Measurements from ENCODE around the gene GIN1. TPM values are rescaled to one million over a fixed set of nuclear protein-coding genes. Genes with fewer than 3 reads are reported as not detected.

GIN1 gene
- total and polyA plus RNA-seq, 9 of the 15 experiments (the other 6 are each of a cell fraction or from before 2014, with no cell fraction given): 2.4 to 9.8 (median 7.8) TPM

DNA sequence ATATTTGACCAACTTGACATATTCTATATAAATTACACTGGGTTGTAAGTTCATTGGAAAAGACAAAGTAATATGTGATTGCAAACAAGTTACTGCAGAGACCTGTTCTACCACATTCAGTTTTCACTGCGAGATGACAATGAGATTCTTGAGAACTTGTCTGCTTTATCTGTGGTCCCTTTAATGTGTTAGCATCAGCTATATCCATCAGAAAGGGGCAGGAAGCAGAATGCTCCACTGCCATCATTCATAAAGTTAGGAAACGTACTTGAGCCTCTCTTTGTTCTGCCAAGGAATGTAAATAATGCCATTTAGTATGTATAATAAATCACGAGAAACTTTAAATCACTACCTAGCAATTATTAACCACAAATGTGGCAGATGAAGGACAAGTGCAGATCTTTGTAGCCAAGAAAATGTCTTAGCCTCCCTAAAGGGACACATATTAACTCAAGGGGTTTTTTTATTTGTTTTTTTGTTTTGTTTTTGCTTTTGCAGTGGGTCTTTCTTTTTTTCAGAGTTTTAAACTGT lies 59.4 kb downstream of the GIN1 start:
- ChIA-PET POLR2A (no interaction called here), CTCF (ENCODE audit: low intra/inter-chr PET ratio) (no interaction called here)
- H2AFZ ChIP-seq (ENCODE audit: low read depth, low read length): no peak overlapping the region
- H3K9ac ChIP-seq (ENCODE audit: insufficient read depth in 1 of 2, low read depth in 2 of 2, low read length in 2 of 2): no peak overlapping the region
- no peak overlapping the region for H3K27ac ChIP-seq (ENCODE audit: extremely low read depth, low read depth, low read length)
- no peaks in the 10 kb centered on the region for H3K36me3 ChIP-seq (ENCODE audit: control insufficient read depth, insufficient read depth, low read length)
- ATAC-seq (no peak), DNase-seq (ENCODE audit: extremely low read depth in 1 of 4, low spot score in 3 of 4) (no peak), FAIRE-seq (no peak)
- no peaks in the 10 kb centered on the region for H3K27me3 ChIP-seq (ENCODE audit: control insufficient read depth in 2 of 2, insufficient read depth in 2 of 2, low read length in 2 of 2)
- WGBS (ENCODE audit: insufficient coverage, low coverage, missing lambda C conversion rate): 4% methylated on average over 3 of the region's 3 CpGs
- BruUV-seq (replicated peaks): no TSS peak
- no peaks in the 10 kb centered on the region for H3K9me1 ChIP-seq (ENCODE audit: control insufficient read depth, insufficient read depth, low read length)
- no peak overlapping the region for H3K4me3 ChIP-seq
- H3K79me2 ChIP-seq (ENCODE audit: control insufficient read depth, insufficient read depth, low read length): no peaks in the 10 kb centered on the region
- in situ Hi-C loops (cut with MboI): no loop called here
- H3K4me2 ChIP-seq (ENCODE audit: insufficient read depth, low read length): no peak overlapping the region
- peaks cover 0 to 6% of the 10 kb centered on the region in 2 experiments; a peak in 2 of 5 replicates for H3K4me1 ChIP-seq (replicated peaks in 1 of 2; ENCODE audit: control insufficient read depth in 2 of 2, insufficient read depth in 2 of 2, low read length in 2 of 2)
- H4K20me1 ChIP-seq (replicated peaks; ENCODE audit: control insufficient read depth, insufficient read depth, low read length): no peaks in the 10 kb centered on the region
- TF ChIP-seq, protein P1, sequence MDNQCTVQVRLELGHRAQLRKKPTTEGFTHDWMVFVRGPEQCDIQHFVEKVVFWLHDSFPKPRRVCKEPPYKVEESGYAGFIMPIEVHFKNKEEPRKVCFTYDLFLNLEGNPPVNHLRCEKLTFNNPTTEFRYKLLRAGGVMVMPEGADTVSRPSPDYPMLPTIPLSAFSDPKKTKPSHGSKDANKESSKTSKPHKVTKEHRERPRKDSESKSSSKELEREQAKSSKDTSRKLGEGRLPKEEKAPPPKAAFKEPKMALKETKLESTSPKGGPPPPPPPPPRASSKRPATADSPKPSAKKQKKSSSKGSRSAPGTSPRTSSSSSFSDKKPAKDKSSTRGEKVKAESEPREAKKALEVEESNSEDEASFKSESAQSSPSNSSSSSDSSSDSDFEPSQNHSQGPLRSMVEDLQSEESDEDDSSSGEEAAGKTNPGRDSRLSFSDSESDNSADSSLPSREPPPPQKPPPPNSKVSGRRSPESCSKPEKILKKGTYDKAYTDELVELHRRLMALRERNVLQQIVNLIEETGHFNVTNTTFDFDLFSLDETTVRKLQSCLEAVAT (IDR thresholded peaks at IDR 0.05): no peak
- TF ChIP-seq SPI1 (IDR thresholded peaks at IDR 0.05; ENCODE audit: borderline replicate concordance, low read depth, low read length) (no peak), RBM22 (IDR thresholded peaks at IDR 0.05; ENCODE audit: low read depth, low read length, poor library complexity, severe bottlenecking) (no peak), TCF7 (IDR thresholded peaks at IDR 0.05; ENCODE audit: borderline replicate concordance) (no peak), MEF2A (IDR thresholded peaks at IDR 0.05; ENCODE audit: control insufficient read depth, low read depth, low read length) (no peak), JUND (IDR thresholded peaks at IDR 0.05; ENCODE audit: borderline replicate concordance, low read depth, low read length) (no peak), JUND (tag; IDR thresholded peaks at IDR 0.05; ENCODE audit: borderline replicate concordance, low read depth, low read length) (no peak), ETV5 (CRISPR knock-in tag; IDR thresholded peaks at IDR 0.05; ENCODE audit: low read depth) (no peak), ZNF436 (CRISPR knock-in tag; IDR thresholded peaks at IDR 0.05) (no peak), MTA2 (IDR thresholded peaks at IDR 0.05; ENCODE audit: low read depth) (no peak), TCFL5 (CRISPR knock-in tag; conservative IDR thresholded peaks at IDR 0.05) (no peak), NR4A1 (CRISPR knock-in tag; IDR thresholded peaks at IDR 0.05) (no peak), NR4A1 (tag; IDR thresholded peaks at IDR 0.05) (no peak)
- TF ChIP-seq, protein P2, sequence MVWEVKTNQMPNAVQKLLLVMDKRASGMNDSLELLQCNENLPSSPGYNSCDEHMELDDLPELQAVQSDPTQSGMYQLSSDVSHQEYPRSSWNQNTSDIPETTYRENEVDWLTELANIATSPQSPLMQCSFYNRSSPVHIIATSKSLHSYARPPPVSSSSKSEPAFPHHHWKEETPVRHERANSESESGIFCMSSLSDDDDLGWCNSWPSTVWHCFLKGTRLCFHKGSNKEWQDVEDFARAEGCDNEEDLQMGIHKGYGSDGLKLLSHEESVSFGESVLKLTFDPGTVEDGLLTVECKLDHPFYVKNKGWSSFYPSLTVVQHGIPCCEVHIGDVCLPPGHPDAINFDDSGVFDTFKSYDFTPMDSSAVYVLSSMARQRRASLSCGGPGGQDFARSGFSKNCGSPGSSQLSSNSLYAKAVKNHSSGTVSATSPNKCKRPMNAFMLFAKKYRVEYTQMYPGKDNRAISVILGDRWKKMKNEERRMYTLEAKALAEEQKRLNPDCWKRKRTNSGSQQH (CRISPR knock-in tag; IDR thresholded peaks at IDR 0.05): no peak
- TF ChIP-seq, protein P3, sequence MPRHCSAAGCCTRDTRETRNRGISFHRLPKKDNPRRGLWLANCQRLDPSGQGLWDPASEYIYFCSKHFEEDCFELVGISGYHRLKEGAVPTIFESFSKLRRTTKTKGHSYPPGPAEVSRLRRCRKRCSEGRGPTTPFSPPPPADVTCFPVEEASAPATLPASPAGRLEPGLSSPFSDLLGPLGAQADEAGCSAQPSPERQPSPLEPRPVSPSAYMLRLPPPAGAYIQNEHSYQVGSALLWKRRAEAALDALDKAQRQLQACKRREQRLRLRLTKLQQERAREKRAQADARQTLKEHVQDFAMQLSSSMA (CRISPR knock-in tag; IDR thresholded peaks at IDR 0.05): no peak
- TF ChIP-seq, protein P4, sequence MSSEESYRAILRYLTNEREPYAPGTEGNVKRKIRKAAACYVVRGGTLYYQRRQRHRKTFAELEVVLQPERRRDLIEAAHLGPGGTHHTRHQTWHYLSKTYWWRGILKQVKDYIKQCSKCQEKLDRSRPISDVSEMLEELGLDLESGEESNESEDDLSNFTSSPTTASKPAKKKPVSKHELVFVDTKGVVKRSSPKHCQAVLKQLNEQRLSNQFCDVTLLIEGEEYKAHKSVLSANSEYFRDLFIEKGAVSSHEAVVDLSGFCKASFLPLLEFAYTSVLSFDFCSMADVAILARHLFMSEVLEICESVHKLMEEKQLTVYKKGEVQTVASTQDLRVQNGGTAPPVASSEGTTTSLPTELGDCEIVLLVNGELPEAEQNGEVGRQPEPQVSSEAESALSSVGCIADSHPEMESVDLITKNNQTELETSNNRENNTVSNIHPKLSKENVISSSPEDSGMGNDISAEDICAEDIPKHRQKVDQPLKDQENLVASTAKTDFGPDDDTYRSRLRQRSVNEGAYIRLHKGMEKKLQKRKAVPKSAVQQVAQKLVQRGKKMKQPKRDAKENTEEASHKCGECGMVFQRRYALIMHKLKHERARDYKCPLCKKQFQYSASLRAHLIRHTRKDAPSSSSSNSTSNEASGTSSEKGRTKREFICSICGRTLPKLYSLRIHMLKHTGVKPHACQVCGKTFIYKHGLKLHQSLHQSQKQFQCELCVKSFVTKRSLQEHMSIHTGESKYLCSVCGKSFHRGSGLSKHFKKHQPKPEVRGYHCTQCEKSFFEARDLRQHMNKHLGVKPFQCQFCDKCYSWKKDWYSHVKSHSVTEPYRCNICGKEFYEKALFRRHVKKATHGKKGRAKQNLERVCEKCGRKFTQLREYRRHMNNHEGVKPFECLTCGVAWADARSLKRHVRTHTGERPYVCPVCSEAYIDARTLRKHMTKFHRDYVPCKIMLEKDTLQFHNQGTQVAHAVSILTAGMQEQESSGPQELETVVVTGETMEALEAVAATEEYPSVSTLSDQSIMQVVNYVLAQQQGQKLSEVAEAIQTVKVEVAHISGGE (CRISPR knock-in tag; IDR thresholded peaks at IDR 0.05): no peak
- H3K9me3 ChIP-seq (replicated peaks; ENCODE audit: control insufficient read depth, insufficient read depth, low read depth, low read length): 0 out of 2 replicates have a peak, but pooled peaks cover 2% of the 10 kb centered on the region
- intact Hi-C loops (cut with micrococcal nuclease): loop anchor here (10.0 kb wide), 1 partner anchor 164 kb away; no protein-coding TSS in a partner anchor
